IMR-90 (cell line): ENCODE measurements around the gene DPP10. TPM values are rescaled to one million over a fixed set of nuclear protein-coding genes. Genes with fewer than 3 reads are reported as not detected.

Source experiments
- ATAC-seq: fragments of 200-7000 bp; cut with Tn5 transposase; 2 replicates; pipeline ENCODE4 v1.9.1; 2020; ENCODE audit warnings: low read depth, mild to moderate bottlenecking, moderate library complexity
- BruUV-seq: library from RNA; stranded (reverse); fragments of 400-500 nt; replicated peaks from 2 replicates; lab custom pipeline; 2021; lab: Mats Ljungman, UMichigan
- CTCF ChIA-PET: fragments of 300-600 bp; formaldehyde crosslinking; extraction: SDS; loops from one replicate; lab custom pipeline; 2021; ENCODE audit warnings: antibody characterized with exemption; lab: Yijun Ruan, JAX
- POLR2A ChIA-PET: fragments of 300-600 bp; sonication (Branson Sonifier 250); formaldehyde crosslinking; loops from one replicate; lab custom pipeline; 2022; ENCODE audit warnings: antibody characterized with exemption; ENCODE audit not compliant: unreplicated experiment; lab: Charles Lee
- DNase-seq: peaks from one replicate; pipeline ENCODE4 v3.0.0; 2013
- H2AFZ ChIP-seq: replicated peaks from 2 replicates; pipeline ENCODE3; 2013; ENCODE audit warnings: low read length, mild to moderate bottlenecking; ENCODE audit not compliant: poor library complexity
- H2AK5ac ChIP-seq: 2 replicates; pipeline ENCODE4 v1.6.1; 2013; ENCODE audit warnings: low read depth, low read length, inconsistent platforms
- H2AK9ac ChIP-seq: replicated peaks from 2 replicates; pipeline ENCODE3; 2013; ENCODE audit warnings: mild to moderate bottlenecking, low read depth, low read length, moderate library complexity; ENCODE audit not compliant: poor library complexity
- H2BK120ac ChIP-seq: 2 replicates; pipeline ENCODE4 v1.6.1; 2013; ENCODE audit warnings: low read depth, low read length, inconsistent platforms
- H2BK15ac ChIP-seq: 3 replicates; pipeline ENCODE4 v1.6.1; 2013; ENCODE audit warnings: low read depth, low read length, inconsistent platforms
- H2BK20ac ChIP-seq: 2 replicates; pipeline ENCODE4 v1.6.1; 2013; ENCODE audit warnings: low read depth, mild to moderate bottlenecking, inconsistent platforms, low read length, moderate library complexity
- H2BK5ac ChIP-seq: 2 replicates; pipeline ENCODE4 v1.6.1; 2013; ENCODE audit warnings: mild to moderate bottlenecking, low read depth, low read length, inconsistent platforms; ENCODE audit not compliant: poor library complexity, severe bottlenecking
- H3K14ac ChIP-seq: replicated peaks from 2 replicates; pipeline ENCODE4 v1.6.1; 2013; ENCODE audit warnings: low read depth, low read length, inconsistent platforms
- H3K18ac ChIP-seq: 2 replicates; pipeline ENCODE4 v1.6.1; 2013; ENCODE audit warnings: low read depth, low read length, control low read depth
- H3K23ac ChIP-seq: 2 replicates; pipeline ENCODE4 v1.6.1; 2013; ENCODE audit warnings: low read depth, low read length, inconsistent platforms
- H3K27ac ChIP-seq: 2 replicates; pipeline ENCODE4 v1.5.1; 2013; ENCODE audit warnings: mild to moderate bottlenecking, control low read depth, low read length; ENCODE audit not compliant: insufficient read depth
- H3K27me3 ChIP-seq: 2 replicates; pipeline ENCODE4 v1.6.1; 2013; ENCODE audit warnings: low read length; ENCODE audit not compliant: control insufficient read depth, insufficient read depth
- H3K36me3 ChIP-seq: 2 replicates; pipeline ENCODE4 v1.6.1; 2013; ENCODE audit warnings: low read length, mixed read lengths; ENCODE audit not compliant: control insufficient read depth, insufficient read depth
- H3K4ac ChIP-seq: 2 replicates; pipeline ENCODE4 v1.6.1; 2013; ENCODE audit warnings: low read depth, low read length, inconsistent platforms
- H3K4me1 ChIP-seq: 2 replicates; pipeline ENCODE4 v1.6.1; 2013; ENCODE audit warnings: low read length, mixed read lengths; ENCODE audit not compliant: control insufficient read depth, insufficient read depth
- H3K4me2 ChIP-seq: 2 replicates; pipeline ENCODE4 v1.6.1; 2013; ENCODE audit warnings: low read depth, mild to moderate bottlenecking, control low read depth, low read length, moderate library complexity
- H3K4me3 ChIP-seq: 2 replicates; pipeline ENCODE4 v1.5.1; 2013; ENCODE audit warnings: low read depth, mild to moderate bottlenecking, control low read depth, low read length, moderate library complexity; ENCODE audit not compliant: insufficient read depth
- H3K56ac ChIP-seq: 2 replicates; pipeline ENCODE4 v1.6.1; 2013; ENCODE audit warnings: low read length, inconsistent platforms; ENCODE audit not compliant: insufficient read depth; ENCODE audit errors: extremely low read depth
- H3K79me1 ChIP-seq, 2 experiments: 2 replicates each; pipeline ENCODE4 v1.6.1; 2013; ENCODE audit warnings: low read length in 2 of 2, inconsistent platforms in 1 of 2, low read depth in 1 of 2
- H3K9ac ChIP-seq: 2 replicates; pipeline ENCODE4 v1.6.1; 2013; ENCODE audit warnings: low read depth, low read length, control low read depth
- H3K9me1 ChIP-seq: 2 replicates; pipeline ENCODE4 v1.6.1; 2013; ENCODE audit warnings: low read length, inconsistent platforms; ENCODE audit not compliant: insufficient read depth
- H3K9me3 ChIP-seq: 2 replicates; pipeline ENCODE4 v1.6.1; 2013; ENCODE audit warnings: low read length; ENCODE audit not compliant: control insufficient read depth, insufficient read depth
- H4K20me1 ChIP-seq: 2 replicates; pipeline ENCODE4 v1.6.1; 2013; ENCODE audit warnings: low read length, inconsistent platforms; ENCODE audit not compliant: insufficient read depth
- H4K5ac ChIP-seq: 2 replicates; pipeline ENCODE4 v1.6.1; 2013; ENCODE audit warnings: mild to moderate bottlenecking, low read depth, low read length, control low read depth
- H4K8ac ChIP-seq, 2 experiments: 2 replicates each; pipeline ENCODE4 v1.6.1; 2013; ENCODE audit warnings: low read depth in 2 of 2, low read length in 2 of 2, control low read depth in 1 of 2, inconsistent platforms in 1 of 2
- H4K91ac ChIP-seq: 2 replicates; pipeline ENCODE4 v1.6.1; 2013; ENCODE audit warnings: low read depth, low read length, inconsistent platforms; ENCODE audit not compliant: insufficient read depth
- MXI1 ChIP-seq: IDR thresholded peaks from 2 replicates; pipeline ENCODE4 v1.6.1; 2012; ENCODE audit warnings: low read depth, mild to moderate bottlenecking, low read length, moderate library complexity, borderline replicate concordance
- POLR2A ChIP-seq: IDR thresholded peaks from 2 replicates; pipeline ENCODE4 v1.6.1; 2012; ENCODE audit warnings: mild to moderate bottlenecking, low read depth, low read length
- WGBS, 2 experiments: methylation state at CpG; one replicate each; pipeline versions ENCODE4 v1.1.5 to v1.1.7; 2013; ENCODE audit warnings: missing lambda C conversion rate in 2 of 2; ENCODE audit not compliant: insufficient read length in 1 of 2; ENCODE audit errors: extremely low coverage in 2 of 2; 5-methylcytosine and 5-hydroxymethylcytosine counted together
- dilution Hi-C: fragments of 300-500 bp; cut with HindIII; formaldehyde crosslinking; loops from one replicate; pipeline ENCODE4 v1.14.3; 2018; ENCODE audit warnings: low sequenced_read_pairs; ENCODE audit not compliant: unreplicated experiment
- in situ Hi-C: fragments of 300-500 bp; cut with MboI; formaldehyde crosslinking; loops from 3 replicates; pipeline ENCODE4 v1.14.3; 2019; ENCODE audit warnings: low sequenced_read_pairs, inconsistent platforms, mixed read lengths
- intact Hi-C: fragments of 100-400 bp; cut with micrococcal nuclease; formaldehyde crosslinking; loops from 2 replicates; pipeline ENCODE4 v1.10.0; 2022
- polyA plus RNA-seq, 3 experiments: library from polyadenylated mRNA; depleted of rRNA; stranded (reverse); fragments of >200 nt; gene quantifications; 2 replicates each; pipeline ENCODE4 v1.2.3, GENCODE V29; 2012; ENCODE audit warnings: low replicate concordance in 1 of 3
- total RNA-seq: library from RNA; depleted of rRNA; stranded (reverse); fragments of >200 nt; gene quantifications from 2 replicates; pipeline ENCODE4 v1.2.3, GENCODE V29; 2012

Gene DPP10
- total and polyA plus RNA-seq, 2 of the 4 experiments (the other 2 are of a cell fraction), result not detected

- Histone ChIP-seq H4K5ac (no peak overlapping the region), H3K4me3 (no peak overlapping the region), H3K4ac (no peak overlapping the region), H2AFZ (no peak overlapping the region), H3K36me3 (no peaks in the 10 kb centered on the region), H2AK5ac (no peak overlapping the region), H4K20me1 (no peaks in the 10 kb centered on the region), H3K9ac (no peak overlapping the region), H3K56ac (no peak overlapping the region), H3K79me1 (no peaks in the 10 kb centered on the region), H3K9me1 (no peaks in the 10 kb centered on the region), H2AK9ac (no peak overlapping the region), H2BK15ac (no peak overlapping the region), H3K23ac (no peak overlapping the region), H2BK20ac (no peak overlapping the region), H4K8ac (no peak overlapping the region), H3K4me2 (no peak overlapping the region), H3K27me3 (no peaks in the 10 kb centered on the region), H3K4me1 (no peaks in the 10 kb centered on the region), H3K18ac (no peak overlapping the region), H3K27ac (no peak overlapping the region), H3K9me3 (peaks cover 3% of the 10 kb centered on the region; the same call in 1 of the 2 replicates), H2BK5ac (no peak overlapping the region), H3K14ac (no peak overlapping the region), H4K91ac (no peak overlapping the region), H2BK120ac (no peak overlapping the region)
- WGBS, 2 experiments, result 40% methylated on average over 1 of the region's 2 CpGs; no CpG with 5 or more reads in 1 of the 2 experiments
- POLR2A ChIA-PET, result no interaction called here
- in situ Hi-C loops (no loop called here), dilution Hi-C loops (no loop called here), intact Hi-C loops (no loop called here)
- CTCF ChIA-PET, result no interaction called here
- no TSS peak for BruUV-seq
- no peak for DNase-seq
- ATAC-seq, result no peak
- TF ChIP-seq POLR2A (no peak), MXI1 (no peak)
These were observed 672.7 kb downstream of the DPP10 start for GRCh38 chr2:115115135-115115534.
